Stimulated activated naive CD4-positive, alpha-beta T cell treated with Interleukin-2 at 50 U/mL for 16 hours (primary cell): ENCODE results near the gene HNRNPA3.
"Not testable (repeated sequence)": the region's sequence is repeated elsewhere in the genome, so short reads cannot be mapped to it uniquely, and the experiment has no call there.

Source experiments
- DNase-seq: peaks from one replicate; lab custom pipeline; 2025; lab: John Stamatoyannopoulos, UW

HNRNPA3 gene

GRCh38 chr2:177234267-177234666 lies 21.7 kb downstream of the HNRNPA3 start:
- no peak for DNase-seq

- no peak for DNase-seq
Observed at GRCh38 chr2:177235855-177236437, 23.4 kb downstream of the HNRNPA3 start.

- no peak for DNase-seq
Observed at GRCh38 chr2:177237932-177238331, 25.3 kb downstream of the HNRNPA3 start.

- no peak for DNase-seq
Observed at GRCh38 chr2:177239053-177239452, 26.5 kb downstream of the HNRNPA3 start.

GRCh38 chr2:177239932-177240630 lies 27.5 kb downstream of the HNRNPA3 start:
- DNase-seq = no peak

- DNase-seq = no peak
Observed at GRCh38 chr2:177241711-177242120, 29.1 kb downstream of the HNRNPA3 start.

GRCh38 chr2:177242121-177242987 lies 29.8 kb downstream of the HNRNPA3 start:
- DNase-seq = no peak

GRCh38 chr2:177243073-177243472 lies 30.5 kb downstream of the HNRNPA3 start:
- DNase-seq = no peak

- DNase-seq = no peak
Observed at GRCh38 chr2:177243476-177243875, 30.9 kb downstream of the HNRNPA3 start.

GRCh38 chr2:177244244-177244771 lies 31.7 kb downstream of the HNRNPA3 start:
- no peak for DNase-seq

- DNase-seq = no peak
Observed at GRCh38 chr2:177245010-177245422, 32.4 kb downstream of the HNRNPA3 start.

- DNase-seq = no peak
Observed at GRCh38 chr2:177246000-177246399, 33.4 kb downstream of the HNRNPA3 start.

GRCh38 chr2:177246523-177247030 lies 34.0 kb downstream of the HNRNPA3 start:
- not testable (repeated sequence) for DNase-seq

GRCh38 chr2:177247693-177248262 lies 35.2 kb downstream of the HNRNPA3 start:
- no peak for DNase-seq

- DNase-seq = no peak
Observed at GRCh38 chr2:177249038-177249437, 36.4 kb downstream of the HNRNPA3 start.

- DNase-seq = no peak
Observed at GRCh38 chr2:177250461-177250860, 37.9 kb downstream of the HNRNPA3 start.

GRCh38 chr2:177251165-177251542 lies 38.6 kb downstream of the HNRNPA3 start:
- DNase-seq = no peak

- DNase-seq = no peak
Observed at GRCh38 chr2:177252808-177253531, 40.4 kb downstream of the HNRNPA3 start.

- no peak for DNase-seq
Observed at GRCh38 chr2:177253704-177254103, 41.1 kb downstream of the HNRNPA3 start.

GRCh38 chr2:177254433-177255226 lies 42.0 kb downstream of the HNRNPA3 start:
- DNase-seq = no peak

- DNase-seq = no peak
Observed at GRCh38 chr2:177255227-177255601, 42.6 kb downstream of the HNRNPA3 start.
